OCI-LY1 (cell line): ENCODE data around the gene IFT88.

Source experiments
- H2AFZ ChIP-seq: fragments of 200-600 bp; sonication (generic), shearing (Covaris generic); 2 replicates; pipeline ENCODE4 v1.6.0; 2014; ENCODE audit warnings: antibody characterized with exemption, mild to moderate bottlenecking, low read length
- H3F3A ChIP-seq: fragments of 200-600 bp; sonication (generic), shearing (Covaris generic); 2 replicates; pipeline ENCODE4 v1.6.0; 2014; ENCODE audit warnings: mild to moderate bottlenecking, antibody characterized with exemption, low read length, moderate library complexity; ENCODE audit not compliant: insufficient read depth
- H3K27ac ChIP-seq: fragments of 200-600 bp; sonication (generic); 2 replicates; pipeline ENCODE4 v1.5.1; 2014; ENCODE audit warnings: low read length, mixed run types, mild to moderate bottlenecking, low read depth; ENCODE audit not compliant: poor library complexity, severe bottlenecking
- H3K27me3 ChIP-seq: fragments of 200-600 bp; sonication (generic); 2 replicates; pipeline ENCODE4 v1.6.0; 2014; ENCODE audit warnings: antibody characterized with exemption, mild to moderate bottlenecking, low read length, moderate library complexity; ENCODE audit not compliant: insufficient read depth
- H3K36me3 ChIP-seq: fragments of 200-600 bp; sonication (generic); 2 replicates; pipeline ENCODE4 v1.6.1; 2014; ENCODE audit warnings: mild to moderate bottlenecking, antibody characterized with exemption, low read length, moderate library complexity, mixed read lengths; ENCODE audit not compliant: insufficient read depth
- H3K4me1 ChIP-seq: fragments of 200-600 bp; sonication (generic); 2 replicates; pipeline ENCODE4 v1.5.1; 2014; ENCODE audit warnings: mild to moderate bottlenecking, low read length, moderate library complexity; ENCODE audit not compliant: insufficient read depth, severe bottlenecking
- H3K4me2 ChIP-seq: fragments of 200-600 bp; sonication (generic), shearing (Covaris generic); 2 replicates; pipeline ENCODE4 v1.6.1; 2014; ENCODE audit warnings: low read length
- H3K4me3 ChIP-seq: fragments of 200-600 bp; sonication (generic); 2 replicates; pipeline ENCODE4 v1.5.1; 2014; ENCODE audit warnings: low read length, low read depth, mild to moderate bottlenecking, mixed read lengths; ENCODE audit not compliant: poor library complexity, severe bottlenecking
- H3K79me2 ChIP-seq: fragments of 200-600 bp; shearing (Covaris generic); 2 replicates; pipeline ENCODE4 v1.6.1; 2016; ENCODE audit warnings: mixed run types, low read length, mixed read lengths; ENCODE audit not compliant: insufficient read depth
- H3K9ac ChIP-seq: fragments of 200-600 bp; sonication (generic), shearing (Covaris generic); 2 replicates; pipeline ENCODE4 v1.6.1; 2014; ENCODE audit warnings: mild to moderate bottlenecking, low read length, mixed read lengths
- H3K9me2 ChIP-seq: fragments of 200-600 bp; sonication (generic), shearing (Covaris generic); 2 replicates; pipeline ENCODE4 v1.6.1; 2014; ENCODE audit warnings: low read depth, mild to moderate bottlenecking, low read length, mixed read lengths
- H3K9me3 ChIP-seq: fragments of 200-600 bp; shearing (Covaris generic); 2 replicates; pipeline ENCODE4 v1.6.1; 2014; ENCODE audit warnings: low read length, mixed read lengths
- H4K20me1 ChIP-seq: fragments of 200-600 bp; sonication (generic), shearing (Covaris generic); 2 replicates; pipeline ENCODE4 v1.6.0; 2016; ENCODE audit warnings: mild to moderate bottlenecking, low read length; ENCODE audit not compliant: insufficient read depth
- CTCF ChIP-seq: fragments of 200-600 bp; sonication (generic), shearing (Covaris generic); IDR thresholded peaks from 2 replicates; pipeline ENCODE4 v1.5.1; 2017; ENCODE audit warnings: mild to moderate bottlenecking, antibody characterized with exemption, low read length, moderate library complexity, mixed read lengths
- EZH2 ChIP-seq: fragments of 200-600 bp; sonication (generic), shearing (Covaris generic); IDR thresholded peaks from 2 replicates; pipeline ENCODE4 v1.8.0; 2017; ENCODE audit warnings: borderline replicate concordance, mixed run types, mild to moderate bottlenecking, antibody characterized with exemption, low read length, moderate library complexity, mixed read lengths

Gene IFT88

GRCh38 chr13:20565115-20565736, 1.7 kb upstream of the IFT88 start:
- Histone ChIP-seq H3K4me2 (no peak overlapping the region), H3F3A (no peaks in the 10 kb centered on the region), H3K4me3 (no peak overlapping the region), H2AFZ (no peak overlapping the region), H3K9me2 (no peaks in the 10 kb centered on the region), H4K20me1 (no peaks in the 10 kb centered on the region), H3K27me3 (no peaks in the 10 kb centered on the region), H3K27ac (no peak overlapping the region), H3K79me2 (no peaks in the 10 kb centered on the region), H3K4me1 (peaks cover 14% of the 10 kb centered on the region), H3K9ac (no peak overlapping the region), H3K36me3 (no peaks in the 10 kb centered on the region; the same call in 1 of the 2 replicates), H3K9me3 (peaks cover 10% of the 10 kb centered on the region; the same call in 1 of the 2 replicates)
- TF ChIP-seq EZH2 (no peak), CTCF (no peak)

GRCh38 chr13:20566468-20566897, 474 bp upstream of the IFT88 start:
- peak overlapping the region; percentile 78 for H3K9ac ChIP-seq
- H3K4me1 ChIP-seq, result peaks cover 14% of the 10 kb centered on the region
- TF ChIP-seq CTCF (no peak), EZH2 (no peak)
- no peaks in the 10 kb centered on the region for H3K27me3 ChIP-seq
- peak overlapping the region; percentile 68; the same call in 1 of the 2 replicates for H2AFZ ChIP-seq
- peak overlapping the region; percentile 83 for H3K4me3 ChIP-seq
- H3K4me2 ChIP-seq, result peak overlapping the region; percentile 91
- H3K79me2 ChIP-seq, result no peaks in the 10 kb centered on the region
- peak overlapping the region; percentile 9 for H3K27ac ChIP-seq
- H4K20me1 ChIP-seq, result no peaks in the 10 kb centered on the region
- no peaks in the 10 kb centered on the region for H3K9me2 ChIP-seq
- H3F3A ChIP-seq, result no peaks in the 10 kb centered on the region
- no peaks in the 10 kb centered on the region; the same call in 1 of the 2 replicates for H3K36me3 ChIP-seq
- peaks cover 10% of the 10 kb centered on the region; the same call in 1 of the 2 replicates for H3K9me3 ChIP-seq

DNA sequence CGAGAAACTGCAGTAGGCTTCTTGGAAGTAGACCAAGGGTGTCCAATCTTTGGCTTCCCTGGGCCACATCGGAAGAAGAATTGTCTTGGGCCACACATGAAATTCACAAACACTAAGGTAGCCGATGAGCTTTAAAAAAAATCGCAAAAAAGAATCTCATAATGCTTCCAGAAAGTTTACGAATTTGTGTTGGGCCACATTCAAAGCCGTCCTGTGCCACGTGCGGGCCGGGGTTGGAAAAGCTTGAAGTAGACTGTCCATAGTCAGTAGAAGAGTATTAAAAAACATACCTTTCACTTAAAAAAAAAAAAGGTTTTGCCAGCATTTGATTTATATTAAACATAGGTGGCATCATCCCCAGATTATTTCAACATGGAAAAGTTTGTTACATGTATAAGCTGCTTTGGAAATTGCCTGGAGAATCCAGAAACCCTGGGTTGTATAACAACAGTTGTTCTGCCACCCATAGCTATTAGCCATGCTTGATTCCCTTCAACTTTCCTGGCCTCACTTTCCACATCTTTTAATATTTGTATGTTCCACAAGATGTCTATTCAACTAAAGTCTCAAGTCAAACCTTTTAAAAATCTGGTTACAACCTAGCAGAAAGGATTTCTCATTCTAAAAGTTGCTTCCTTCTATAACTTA, 1.0 kb downstream of the IFT88 start:
- no peak overlapping the region for H2AFZ ChIP-seq
- peak overlapping the region; percentile 78 for H3K9ac ChIP-seq
- H3K4me1 ChIP-seq, result peaks cover 14% of the 10 kb centered on the region

More for the DNA sequence above, 1.0 kb downstream of the IFT88 start:
- Histone ChIP-seq H3K27ac (peak overlapping the region; percentile 52), H3F3A (no peaks in the 10 kb centered on the region), H4K20me1 (no peaks in the 10 kb centered on the region), H3K9me2 (no peaks in the 10 kb centered on the region), H3K4me2 (peak overlapping the region; percentile 91), H3K79me2 (no peaks in the 10 kb centered on the region), H3K9me3 (peaks cover 10% of the 10 kb centered on the region; the same call in 1 of the 2 replicates), H3K27me3 (no peaks in the 10 kb centered on the region), H3K36me3 (no peaks in the 10 kb centered on the region; the same call in 1 of the 2 replicates), H3K4me3 (peak overlapping the region; percentile 83)
- no peak for TF ChIP-seq EZH2
- no peak for TF ChIP-seq CTCF
